Mammary epithelial cell (primary cell): ENCODE data around the gene NAMPT.

Experiments used
- EZH2 ChIP-seq: IDR thresholded peaks from 2 replicates; pipeline ENCODE4 v1.6.1; 2012; ENCODE audit warnings: low read length, inconsistent platforms, borderline replicate concordance
- TF ChIP-seq, protein P1 (sequence below), 2 donors: IDR thresholded peaks in 1 of 2; conservative IDR thresholded peaks in 1 of 2; 2 replicates each; pipeline ENCODE4 v1.5.1; 2011 to 2012; ENCODE audit warnings: inconsistent platforms in 2 of 2, low read length in 2 of 2, mild to moderate bottlenecking in 2 of 2, control low read depth in 1 of 2, low read depth in 1 of 2; ENCODE audit not compliant: insufficient read depth in 1 of 2; ENCODE audit errors: extremely low read depth in 1 of 2

DNA sequence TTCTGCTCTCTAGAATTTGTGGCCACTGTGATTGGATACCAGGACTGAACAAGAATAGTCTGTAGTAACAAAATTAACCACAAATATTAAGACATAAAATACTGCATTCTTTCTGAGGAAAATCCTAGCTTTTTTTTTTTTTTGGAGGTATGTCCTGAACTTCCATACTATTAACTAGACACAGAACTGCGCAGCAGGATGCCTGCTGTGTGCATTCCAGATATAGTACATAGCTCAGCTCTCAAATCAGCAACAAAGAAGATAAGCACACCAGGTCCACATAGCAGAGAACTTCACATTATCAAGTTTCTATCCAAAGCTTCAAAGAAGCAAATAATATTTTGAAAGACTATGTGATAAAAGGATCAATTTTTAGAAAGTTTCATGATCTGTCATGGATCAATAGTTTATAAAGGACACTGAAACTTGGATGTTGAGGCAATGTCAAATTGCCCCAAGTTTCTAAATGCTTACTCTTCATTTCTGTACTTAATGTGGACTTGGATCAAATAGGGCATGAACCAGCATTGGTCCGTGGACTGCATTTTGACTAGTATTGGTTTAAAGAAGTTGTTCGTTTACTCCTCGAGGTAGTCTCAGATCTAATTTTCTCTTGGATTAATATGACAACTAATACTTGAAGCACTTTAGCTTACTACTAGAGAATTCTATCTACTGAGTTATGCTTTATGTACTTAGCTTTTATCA, 15.4 kb downstream of the NAMPT start:
- TF ChIP-seq, protein P1, sequence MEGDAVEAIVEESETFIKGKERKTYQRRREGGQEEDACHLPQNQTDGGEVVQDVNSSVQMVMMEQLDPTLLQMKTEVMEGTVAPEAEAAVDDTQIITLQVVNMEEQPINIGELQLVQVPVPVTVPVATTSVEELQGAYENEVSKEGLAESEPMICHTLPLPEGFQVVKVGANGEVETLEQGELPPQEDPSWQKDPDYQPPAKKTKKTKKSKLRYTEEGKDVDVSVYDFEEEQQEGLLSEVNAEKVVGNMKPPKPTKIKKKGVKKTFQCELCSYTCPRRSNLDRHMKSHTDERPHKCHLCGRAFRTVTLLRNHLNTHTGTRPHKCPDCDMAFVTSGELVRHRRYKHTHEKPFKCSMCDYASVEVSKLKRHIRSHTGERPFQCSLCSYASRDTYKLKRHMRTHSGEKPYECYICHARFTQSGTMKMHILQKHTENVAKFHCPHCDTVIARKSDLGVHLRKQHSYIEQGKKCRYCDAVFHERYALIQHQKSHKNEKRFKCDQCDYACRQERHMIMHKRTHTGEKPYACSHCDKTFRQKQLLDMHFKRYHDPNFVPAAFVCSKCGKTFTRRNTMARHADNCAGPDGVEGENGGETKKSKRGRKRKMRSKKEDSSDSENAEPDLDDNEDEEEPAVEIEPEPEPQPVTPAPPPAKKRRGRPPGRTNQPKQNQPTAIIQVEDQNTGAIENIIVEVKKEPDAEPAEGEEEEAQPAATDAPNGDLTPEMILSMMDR (conservative IDR thresholded peaks at IDR 0.05 in 1 of 2, IDR thresholded peaks at IDR 0.05 in 1 of 2; ENCODE audit: extremely low read depth in 1 of 2, insufficient read depth in 1 of 2, low read depth in 1 of 2, low read length in 2 of 2): no peak
- no peak for TF ChIP-seq EZH2
